Activated T-cell treated with anti-CD3 and anti-CD28 coated beads, Interleukin-2, amount 50 U/mL, for 48 hours (primary cell): ENCODE data around the gene CACNG4.

Experiments
- DNase-seq, 2 experiments: peaks; one replicate each; pipeline ENCODE4 v3.0.0-alpha.2; 2020

CACNG4 gene

DNA sequence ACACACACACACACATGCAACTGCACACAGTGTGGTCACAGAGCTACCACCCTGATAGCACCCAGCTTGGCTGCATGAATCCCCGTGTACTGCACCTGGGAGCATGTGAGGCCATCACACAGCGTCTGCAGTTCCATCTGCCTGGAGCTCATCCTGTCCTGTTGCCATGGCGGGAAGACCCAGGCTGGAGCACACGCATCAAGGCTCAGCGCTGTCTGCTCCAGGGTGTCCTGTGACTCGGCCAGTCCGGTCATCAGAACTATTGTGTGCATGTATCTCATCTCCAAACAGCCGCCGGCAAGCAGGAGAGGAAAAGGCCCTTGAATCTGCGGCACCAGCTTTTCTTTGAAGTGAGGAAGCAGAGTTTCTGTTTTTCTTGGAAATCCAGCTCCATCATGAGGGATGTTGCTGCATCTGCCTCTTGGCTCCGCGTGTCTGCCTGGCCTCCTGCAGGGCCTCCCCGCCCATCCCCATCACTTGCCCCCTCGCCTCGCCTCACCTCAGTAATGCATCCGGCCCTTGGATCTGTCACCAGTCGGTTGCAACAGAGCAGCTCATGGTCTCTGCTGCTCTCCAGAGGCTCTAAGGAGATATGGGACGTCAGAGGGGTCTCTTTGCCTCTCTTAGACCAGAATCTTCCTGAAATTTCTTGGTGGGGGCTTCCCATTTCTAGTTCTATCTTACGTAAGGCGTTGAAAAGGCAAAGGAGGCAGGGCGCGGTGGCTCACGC is 23.7 kb downstream of the CACNG4 start:
- DNase-seq = no peak

DNA sequence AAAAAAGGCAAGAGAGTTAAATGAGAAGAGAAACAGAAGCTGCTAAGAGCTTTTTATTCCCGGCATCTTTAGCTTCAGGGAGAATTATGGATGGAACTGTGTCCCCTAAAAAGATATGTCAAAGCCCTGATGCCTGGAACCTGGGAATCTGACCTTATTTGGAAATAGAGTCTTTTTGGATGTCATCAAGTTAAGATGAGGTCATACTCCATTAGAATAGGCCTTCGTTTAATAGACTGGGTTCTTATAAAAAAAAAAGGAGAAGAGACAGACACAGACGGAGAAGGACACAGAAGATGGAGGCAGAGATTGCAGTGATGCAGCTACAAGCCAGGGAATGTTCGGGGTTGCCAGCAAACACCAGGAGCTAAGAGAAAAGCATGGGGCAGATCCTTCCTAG is 24.6 kb downstream of the CACNG4 start:
- no peak for DNase-seq

DNA sequence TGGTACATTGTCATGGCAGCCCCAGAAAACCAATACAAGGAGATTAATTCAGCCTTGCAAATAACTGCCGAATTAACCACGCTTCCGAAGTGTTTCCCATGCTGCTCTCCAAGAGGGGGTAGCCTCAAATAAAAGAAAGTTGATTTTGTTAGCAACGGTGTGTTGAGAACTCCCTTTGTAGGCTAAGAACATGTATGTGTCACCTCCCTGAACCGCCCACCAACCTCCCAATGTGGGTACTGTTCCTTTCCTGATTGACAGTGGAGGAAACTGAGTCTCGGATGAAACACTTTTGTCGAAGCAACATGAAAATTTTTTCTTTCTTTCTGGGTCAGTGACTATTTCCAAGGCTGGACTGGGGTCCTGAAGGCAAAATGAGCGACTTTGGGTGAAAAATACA is 25.1 kb downstream of the CACNG4 start:
- no peak for DNase-seq

DNA sequence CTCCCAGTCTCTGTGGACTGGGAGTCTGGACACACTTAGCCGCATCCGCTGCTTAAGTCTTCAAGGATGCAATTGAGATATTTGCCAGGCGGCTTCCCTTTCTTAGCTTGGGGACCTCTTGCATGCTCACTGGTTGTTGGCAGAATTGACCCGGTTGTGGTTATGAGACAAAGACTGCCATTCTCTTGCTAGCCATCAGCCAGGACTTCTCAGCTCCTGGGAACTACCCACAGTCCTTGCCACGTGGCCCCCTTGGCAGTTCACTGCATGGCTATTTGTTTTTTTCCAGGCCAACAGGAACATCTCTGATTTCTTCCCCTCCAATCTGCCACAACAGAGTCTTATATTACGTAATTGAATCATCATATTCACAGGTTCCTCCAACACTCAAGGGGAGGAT is 25.5 kb downstream of the CACNG4 start:
- no peak for DNase-seq

DNA sequence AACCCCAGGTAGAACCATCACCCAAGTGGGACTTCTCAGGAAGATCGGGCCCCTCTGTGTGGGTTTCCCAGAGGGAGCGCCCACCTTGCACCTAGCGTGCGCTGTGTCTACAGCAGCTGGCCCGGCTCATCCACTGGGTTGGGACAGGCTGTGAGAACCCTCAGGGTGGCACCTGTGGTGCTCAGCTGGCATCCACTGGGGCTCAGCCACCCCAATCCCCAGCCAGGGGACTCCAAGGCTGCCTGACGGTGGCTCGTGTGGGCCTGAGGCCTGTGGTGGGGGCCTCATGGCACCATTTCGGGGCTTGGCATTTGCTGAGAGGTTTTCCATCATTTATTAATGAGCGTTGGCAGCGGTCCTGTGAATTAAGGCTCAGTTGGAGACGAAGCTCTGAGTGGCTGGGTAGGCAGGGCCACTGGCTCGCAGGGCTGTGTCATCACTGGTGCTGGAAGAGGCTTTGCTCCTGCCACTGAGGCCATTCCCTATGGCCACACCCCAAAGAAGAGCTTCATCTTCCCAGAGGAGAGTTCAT is 28.5 kb downstream of the CACNG4 start:
- DNase-seq = no peak

DNA sequence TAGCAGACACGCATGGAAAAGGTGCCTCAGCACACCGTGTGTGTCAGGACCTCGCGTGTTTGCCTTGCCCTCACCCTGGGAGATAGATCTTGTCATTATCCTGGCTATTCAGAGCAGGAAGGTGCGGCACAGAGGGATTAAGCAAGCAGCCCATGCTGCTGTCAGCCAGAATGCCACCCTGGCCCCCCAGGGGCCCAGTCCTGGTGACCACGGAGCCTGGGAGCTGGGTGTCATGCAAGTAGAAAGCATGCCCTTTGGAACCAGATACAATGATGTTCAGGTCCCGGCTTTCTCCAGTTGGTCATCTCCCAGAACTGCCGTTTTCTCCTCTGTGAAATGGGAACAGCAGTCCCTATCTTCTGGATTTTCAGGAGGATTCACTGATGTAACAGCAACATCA is 29.9 kb downstream of the CACNG4 start:
- DNase-seq = no peak

DNA sequence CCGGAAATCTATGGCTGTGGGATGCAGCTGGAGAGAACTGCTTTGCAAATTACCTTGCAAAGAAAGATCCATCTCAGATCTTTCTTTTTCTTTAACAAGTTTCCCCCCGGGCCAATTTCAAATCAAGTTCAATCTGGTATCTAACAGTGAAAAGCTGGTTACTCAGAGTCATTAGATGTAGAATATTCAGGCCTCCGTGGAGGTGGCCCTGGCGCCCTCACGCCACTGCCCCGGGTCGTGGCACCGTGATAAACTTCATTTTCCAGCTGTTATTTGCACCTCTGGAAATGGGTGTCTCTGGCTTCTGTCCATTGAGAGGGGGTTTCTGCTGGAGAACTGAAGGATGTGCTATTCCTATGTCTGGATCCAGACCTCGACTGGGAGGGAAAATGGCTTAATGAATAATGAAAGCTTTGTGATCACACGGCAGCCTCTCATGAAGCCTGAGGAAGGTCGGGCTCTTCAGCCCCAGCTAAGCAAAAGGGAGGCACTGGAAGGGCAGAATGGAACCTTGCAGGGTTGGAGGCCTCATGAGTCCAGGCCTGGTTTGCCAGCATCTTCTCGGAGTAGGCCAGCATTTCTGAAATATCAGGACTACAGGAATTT is 30.5 kb downstream of the CACNG4 start:
- DNase-seq = no peak

DNA sequence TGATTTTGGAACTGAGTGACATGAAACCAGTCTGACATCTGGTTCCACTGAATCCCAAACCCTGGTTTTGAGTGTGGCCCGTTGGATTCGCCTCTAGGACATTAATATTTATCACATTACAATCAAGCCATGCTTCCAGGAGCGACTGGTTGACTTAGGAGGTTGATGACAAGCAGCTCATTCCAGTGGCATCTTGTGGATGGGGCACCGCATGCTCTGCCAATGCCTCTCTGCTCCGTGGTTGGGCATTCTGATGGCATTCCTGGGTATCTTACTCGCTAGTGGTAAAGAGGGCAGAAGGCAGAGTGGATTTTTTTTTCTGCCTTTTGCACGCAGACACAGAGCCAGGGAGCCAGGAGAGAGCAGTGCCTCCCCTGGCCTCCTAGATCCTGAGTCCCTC is 31.4 kb downstream of the CACNG4 start:
- no peak for DNase-seq

DNA sequence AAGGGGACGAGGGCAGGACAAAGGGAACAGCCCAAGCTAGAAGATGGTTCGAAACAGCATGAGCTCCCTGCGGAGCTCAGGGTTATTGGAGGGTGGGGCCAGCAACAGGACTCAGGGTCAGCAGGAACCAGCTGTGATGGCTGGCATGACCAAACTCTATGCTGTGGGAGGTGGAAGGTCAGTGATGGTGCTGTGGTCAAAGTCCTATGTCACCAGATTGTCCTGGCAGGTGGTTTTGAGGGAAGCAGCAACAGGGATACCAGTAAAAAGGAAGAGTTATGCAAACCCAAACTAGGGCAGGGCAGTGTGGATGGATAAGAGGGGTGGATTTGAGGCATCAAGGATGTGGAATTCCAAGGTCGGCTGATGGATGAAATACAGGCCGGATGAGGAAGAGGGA is 32.4 kb downstream of the CACNG4 start:
- no peak for DNase-seq

DNA sequence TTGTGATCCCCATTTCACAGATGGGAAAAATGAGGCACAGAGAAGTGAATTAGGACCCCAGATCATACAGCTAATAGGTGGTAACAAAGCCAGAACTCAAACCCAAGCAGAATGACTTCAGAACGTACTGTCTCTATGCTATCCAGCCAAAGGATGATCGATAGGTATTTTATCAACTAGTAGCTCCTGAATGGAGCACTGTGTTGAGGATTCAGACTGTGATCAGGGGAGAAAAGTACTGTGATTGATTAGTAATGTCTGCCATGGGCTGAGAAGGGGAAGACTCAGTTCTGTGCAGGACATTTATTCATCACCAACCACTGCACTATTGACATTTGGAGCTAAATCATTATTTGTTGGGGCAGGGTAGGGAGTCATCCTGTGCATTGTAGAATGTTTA is 38.7 kb downstream of the CACNG4 start:
- DNase-seq = no peak

DNA sequence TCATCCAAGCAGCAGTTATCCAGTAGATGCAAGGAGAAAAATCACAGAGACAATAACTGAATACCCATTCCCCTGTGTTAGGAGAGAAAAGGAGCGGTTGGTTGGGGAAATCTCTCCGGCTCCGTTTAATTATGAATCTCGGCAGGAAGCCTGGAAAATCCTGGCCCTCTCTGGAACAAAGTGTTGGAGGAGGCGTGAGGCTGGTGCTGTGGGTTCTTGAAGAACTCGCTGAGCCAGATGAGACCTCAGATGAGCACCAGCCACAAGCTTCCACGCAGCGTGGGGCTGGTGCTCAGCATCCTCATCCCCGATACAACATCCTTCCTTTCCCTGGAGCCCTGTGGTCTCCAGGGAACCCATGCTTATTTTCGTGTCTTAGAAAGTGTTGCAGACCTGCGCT is 39.7 kb downstream of the CACNG4 start:
- DNase-seq = no peak

DNA sequence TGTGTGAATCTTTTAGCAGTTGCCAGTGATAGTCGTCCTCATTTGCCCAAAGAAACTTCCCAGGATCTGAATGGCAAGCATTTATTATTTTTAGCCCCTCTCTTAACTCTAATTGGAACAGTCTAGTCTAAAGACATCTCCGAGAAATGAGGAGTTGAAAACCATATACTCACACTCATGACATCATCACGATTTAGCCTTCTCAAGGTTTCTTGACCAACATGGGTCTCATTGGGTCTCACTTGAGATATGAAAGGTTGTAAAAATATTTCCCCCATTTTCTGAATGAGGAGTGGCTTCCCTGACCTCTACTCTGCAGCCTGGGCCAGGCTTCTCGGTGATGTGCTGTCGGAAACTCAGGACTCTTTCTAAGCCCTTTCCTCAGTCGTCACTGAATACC is 42.8 kb downstream of the CACNG4 start:
- no peak for DNase-seq

DNA sequence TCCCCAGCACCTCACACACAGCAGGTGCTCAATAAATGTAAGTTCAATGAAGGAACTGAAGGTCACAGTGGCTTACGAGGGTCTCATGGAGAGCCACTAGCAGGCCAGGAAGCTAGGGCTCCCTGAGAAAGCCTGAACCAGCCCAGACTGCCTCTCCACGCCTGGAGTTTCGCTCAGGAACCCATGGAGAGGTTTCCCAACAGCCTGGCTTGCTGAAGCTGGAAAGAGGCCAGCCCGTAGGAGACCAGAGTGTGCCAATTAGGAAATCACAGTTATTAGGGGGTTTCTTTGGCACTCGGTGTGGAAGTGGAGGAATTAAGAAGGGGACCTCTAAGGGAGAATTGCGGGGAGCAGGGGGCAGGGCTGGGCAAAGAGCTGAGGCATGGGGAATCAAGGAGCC is 43.6 kb downstream of the CACNG4 start:
- no peak for DNase-seq

DNA sequence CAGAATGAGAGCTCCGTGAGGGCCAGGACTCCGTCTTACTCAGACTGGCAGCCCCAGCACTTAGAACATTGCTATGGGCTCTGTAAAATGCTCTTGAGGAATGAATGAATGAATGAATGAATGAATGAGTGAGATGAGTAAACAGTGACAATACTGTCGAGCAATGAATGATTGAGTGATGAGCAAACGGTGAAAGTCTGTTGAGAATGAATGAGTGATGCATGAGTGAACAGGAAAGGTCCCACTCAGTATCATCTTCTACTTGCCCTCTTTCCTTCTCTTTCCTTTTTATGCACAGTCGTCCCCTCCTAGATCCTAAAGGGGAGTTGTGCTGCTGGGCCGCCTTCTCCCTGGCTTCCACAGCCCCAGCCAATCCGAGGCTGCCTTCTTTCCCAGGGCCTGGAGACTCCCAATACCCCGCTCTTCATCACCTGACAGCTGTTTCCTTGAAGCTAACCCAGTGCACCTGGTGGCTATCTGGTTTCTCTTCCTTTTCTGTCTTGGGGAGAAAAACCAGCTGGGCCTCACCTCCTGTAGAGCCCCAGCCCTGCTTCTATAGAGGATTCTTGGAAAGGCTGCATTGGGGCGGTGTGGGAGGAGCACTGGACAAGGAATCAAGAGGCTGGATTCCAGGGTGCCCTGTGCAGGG is 47.1 kb downstream of the CACNG4 start:
- DNase-seq = no peak

DNA sequence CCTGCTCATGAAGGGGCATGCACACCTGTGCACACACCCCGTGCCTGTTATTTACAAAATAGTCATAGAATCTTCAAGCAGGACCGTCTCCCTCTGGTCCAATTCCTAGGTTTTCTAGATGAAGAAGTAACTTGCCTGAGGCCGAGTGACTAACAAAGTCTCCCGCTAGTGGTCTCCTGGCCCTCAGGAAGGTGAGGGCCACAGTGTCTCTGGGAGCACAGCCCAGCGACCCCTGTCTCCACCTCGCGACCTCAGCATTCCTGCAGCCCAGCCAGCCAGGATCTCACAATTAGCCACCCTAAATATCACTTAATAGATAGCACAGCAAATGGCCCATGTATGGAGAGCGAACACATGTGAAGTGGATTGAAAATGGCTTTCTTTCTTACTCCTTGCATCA is 49.4 kb downstream of the CACNG4 start:
- no peak for DNase-seq

DNA sequence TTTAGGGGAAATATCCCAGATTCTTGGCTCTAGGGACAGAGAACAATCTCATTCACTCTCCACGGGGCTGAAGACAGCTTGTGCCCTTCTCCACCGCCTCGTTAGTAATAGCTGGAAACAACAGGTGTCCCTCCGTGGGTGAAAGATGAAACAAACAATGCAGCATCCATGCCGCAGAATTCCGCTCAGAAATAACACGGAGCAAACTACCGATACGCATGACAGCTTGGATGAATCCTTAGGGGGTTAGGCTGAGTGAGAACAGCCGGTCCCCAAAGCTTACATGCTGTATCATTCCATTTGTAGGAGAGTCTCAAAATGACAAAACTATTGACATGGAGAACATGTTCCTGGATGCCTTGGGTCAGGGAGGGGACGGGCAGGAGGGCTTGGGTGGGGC is 50.5 kb downstream of the CACNG4 start:
- no peak for DNase-seq

DNA sequence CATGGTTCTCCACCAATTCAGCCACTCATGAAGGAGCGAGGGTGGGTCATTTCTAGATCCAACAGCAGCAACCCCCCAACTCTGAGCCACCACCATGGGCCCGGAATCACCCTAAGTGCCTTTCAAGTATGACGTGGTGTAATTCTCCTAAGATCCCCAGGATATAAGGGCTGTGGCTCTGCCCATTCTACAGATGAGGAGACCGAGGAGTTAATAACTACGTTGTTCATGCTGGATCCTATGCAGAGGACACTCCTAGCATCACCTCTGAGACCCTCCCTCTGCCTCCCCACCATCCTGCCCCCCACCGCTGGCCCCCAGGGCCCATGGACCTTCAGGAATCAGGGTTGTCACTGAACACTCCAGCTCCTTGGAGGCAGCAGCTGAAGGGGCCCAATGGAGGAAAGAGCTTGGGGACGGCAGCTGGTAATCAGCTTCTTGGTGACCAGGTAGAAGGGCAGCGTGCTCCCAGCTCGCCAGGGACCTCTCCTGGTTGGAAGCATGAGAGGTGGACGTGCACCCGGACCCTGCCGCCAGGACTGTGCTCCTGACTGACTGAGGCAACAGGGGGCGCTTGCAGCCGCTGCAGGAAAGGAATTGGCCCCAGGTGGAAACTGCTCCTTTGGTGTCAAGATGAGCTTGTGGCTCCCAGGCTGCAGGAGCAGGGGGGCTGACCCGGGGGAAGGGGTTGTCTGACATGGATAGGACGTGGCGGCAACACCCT is 51.7 kb downstream of the CACNG4 start:
- DNase-seq = no peak

DNA sequence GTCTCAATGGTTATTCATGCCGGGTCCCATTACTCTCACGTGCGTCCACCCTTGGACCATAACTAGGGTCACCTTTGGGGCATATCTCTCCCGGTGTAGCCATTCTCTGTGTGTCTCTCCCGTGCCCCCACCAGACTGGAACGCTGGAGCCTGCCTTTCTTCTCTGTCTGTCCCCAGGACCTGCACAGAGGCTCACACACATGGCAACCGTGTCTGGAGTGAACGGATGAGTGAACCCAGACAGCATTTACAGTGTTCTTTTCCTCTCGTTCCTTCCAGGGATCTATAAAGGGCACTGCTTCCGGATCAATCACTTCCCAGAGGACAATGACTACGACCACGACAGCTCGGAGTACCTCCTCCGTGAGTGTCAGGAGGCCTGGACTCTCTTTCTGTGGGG is 53.4 kb downstream of the CACNG4 start:
- no peak for DNase-seq

DNA sequence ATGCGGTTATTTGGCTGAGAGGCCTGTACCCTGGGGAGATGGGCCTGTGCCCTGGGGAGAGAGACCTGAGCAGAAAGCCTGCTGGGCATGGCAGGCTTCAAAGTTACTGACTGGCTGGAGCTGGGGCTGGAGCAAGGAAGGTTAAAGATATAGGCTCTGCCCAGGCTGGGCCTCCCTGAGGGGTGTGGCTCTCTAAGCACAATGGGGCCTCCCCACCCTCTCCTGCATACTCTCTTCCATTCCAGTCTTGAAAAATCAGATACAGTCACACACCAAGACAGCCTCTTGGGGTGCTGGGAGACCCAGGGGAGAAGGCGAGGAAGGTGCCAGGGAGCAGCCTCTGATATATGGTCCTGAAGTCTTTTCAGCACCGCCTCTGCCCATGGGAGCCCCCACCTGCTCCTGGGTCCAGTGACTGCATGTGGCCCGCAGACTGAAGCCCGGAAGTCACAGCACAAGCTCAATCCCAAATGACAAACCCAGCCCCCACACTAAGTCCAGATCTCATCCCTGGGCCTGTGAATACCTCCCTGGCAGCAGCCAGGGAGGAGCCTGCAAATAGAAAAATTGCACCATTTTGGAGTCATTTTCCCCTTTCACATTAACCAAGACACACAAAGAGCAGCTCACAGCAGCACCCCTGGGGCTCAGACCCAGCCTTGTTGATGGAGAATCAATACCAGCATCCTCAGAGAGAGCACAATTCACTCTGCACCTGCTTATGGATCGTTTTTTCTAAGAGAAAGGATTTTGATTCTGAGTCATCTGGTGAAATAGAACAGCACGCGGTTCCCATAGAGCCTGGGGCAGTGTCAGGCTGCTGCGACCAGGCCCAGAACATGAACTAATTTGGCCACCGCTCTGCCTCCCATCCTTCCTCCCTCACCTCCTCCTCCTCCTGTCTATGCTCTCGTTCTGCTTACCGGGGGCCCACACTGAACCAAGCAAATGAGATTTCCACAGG is 54.2 kb downstream of the CACNG4 start:
- DNase-seq = no peak

DNA sequence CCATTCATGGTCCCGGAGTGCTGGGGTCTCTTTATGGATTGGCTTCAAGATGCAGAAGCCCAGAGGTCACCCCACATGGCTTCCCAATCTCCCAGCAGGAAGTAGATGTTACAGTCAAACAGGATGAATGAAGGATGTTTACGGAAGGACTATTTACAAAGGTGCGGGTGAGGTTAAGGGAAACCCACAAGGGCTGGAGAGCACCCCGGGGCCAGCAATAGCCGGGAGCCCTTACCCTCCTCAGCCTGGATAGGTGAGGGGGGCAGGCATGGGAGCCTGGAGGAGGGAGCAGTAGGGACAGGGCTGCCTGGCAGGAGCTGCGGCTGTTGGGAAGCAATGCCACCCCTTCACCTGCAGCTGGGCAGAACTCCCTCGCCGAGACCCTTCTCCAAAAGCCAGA is 55.3 kb downstream of the CACNG4 start:
- DNase-seq = no peak

DNA sequence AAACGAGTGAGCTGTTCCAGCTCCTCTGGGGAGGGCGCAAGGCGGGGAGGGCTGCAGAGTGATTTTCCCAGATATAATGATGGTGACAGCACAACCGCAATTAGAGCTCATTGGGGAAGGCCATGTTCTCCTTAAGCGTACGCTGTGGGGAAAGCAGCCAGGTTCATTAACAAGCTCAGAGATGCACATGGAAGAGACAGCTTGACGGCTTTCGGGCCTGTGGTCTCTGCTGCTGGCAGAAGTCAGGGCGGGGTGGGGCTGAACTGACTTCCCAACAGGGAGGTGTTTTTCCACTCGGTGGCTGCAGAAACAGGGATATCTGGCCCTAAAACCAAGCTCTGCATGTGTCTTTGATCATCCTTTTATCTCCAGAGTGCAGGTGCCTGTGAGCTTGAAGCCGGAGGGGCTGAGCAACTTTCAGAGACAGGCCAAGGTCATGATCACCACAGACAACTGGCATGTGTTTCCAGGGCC is 55.8 kb downstream of the CACNG4 start:
- DNase-seq = no peak

DNA sequence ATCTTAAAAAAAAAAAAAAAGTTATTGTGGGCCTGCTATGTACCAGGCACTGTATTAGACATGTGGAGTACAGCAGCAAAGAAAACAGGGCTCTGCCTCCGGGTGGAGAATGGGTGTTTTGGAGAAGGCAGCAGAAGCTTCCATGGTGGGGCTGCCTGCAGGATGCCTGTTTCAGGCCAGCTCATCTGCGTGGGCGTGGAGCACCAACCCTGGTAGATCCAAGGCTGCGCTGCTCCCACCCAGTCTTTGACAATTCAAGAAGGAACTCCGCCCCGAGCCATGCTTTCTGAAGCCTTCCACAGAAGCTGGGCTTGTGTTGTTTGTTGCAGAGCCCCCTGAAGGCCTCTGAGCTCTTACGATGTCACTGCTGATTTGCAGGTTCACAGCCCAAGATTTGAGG is 56.7 kb downstream of the CACNG4 start:
- DNase-seq = peak; percentile 22 to 23
